Testis (tissue), 3 donors: ENCODE results near the gene CREB3L1. TPM values are rescaled to one million over a fixed set of nuclear protein-coding genes. Genes with fewer than 3 reads are reported as not detected.

Experiments
- DNase-seq: peaks from one replicate; pipeline ENCODE4 v3.0.0-alpha.2; 2019
- H3K27ac ChIP-seq, 2 donors: fragments of 200-600 bp; sonication (generic); one replicate each; pipeline ENCODE4 v1.5.1; 2019
- H3K27me3 ChIP-seq: fragments of 200-600 bp; sonication (generic); one replicate; pipeline ENCODE4 v1.5.1; 2019
- H3K36me3 ChIP-seq: fragments of 200-600 bp; sonication (generic); one replicate; pipeline ENCODE4 v1.5.1; 2017; ENCODE audit warnings: low read depth; ENCODE audit errors: missing control alignments
- H3K4me1 ChIP-seq: fragments of 200-600 bp; sonication (generic); one replicate; pipeline ENCODE4 v1.5.1; 2019
- H3K4me3 ChIP-seq, 2 donors: fragments of 200-600 bp; sonication (generic); one replicate each; pipeline ENCODE4 v1.5.1; 2017 to 2019
- H3K9me3 ChIP-seq: fragments of 200-600 bp; sonication (generic); one replicate; pipeline ENCODE4 v1.5.1; 2017
- POLR2A ChIP-seq: fragments of 450-650 bp; IDR thresholded peaks from one replicate; pipeline ENCODE4 v1.6.1; 2017; ENCODE audit warnings: antibody characterized with exemption, mild to moderate bottlenecking, moderate library complexity
- WGBS, 2 donors: methylation state at CpG; one replicate each; pipeline ENCODE4 v1.1.5; 2018; 5-methylcytosine and 5-hydroxymethylcytosine counted together
- intact Hi-C: fragments of 100-400 bp; cut with DNase I; formaldehyde crosslinking; loops from one replicate; pipeline ENCODE4 v1.15.1; 2023; ENCODE audit warnings: low total_unique reads
- polyA plus RNA-seq: library from polyadenylated mRNA; stranded (reverse); fragments of 350-450 nt; fragmentation: Illumina TruSeq; extraction: RNeasy Lipid Tissue Mini Kit (QIAGEN cat#74804); gene quantifications from one replicate; pipeline ENCODE4 v1.2.3, GENCODE V29; 2014; ENCODE audit warnings: low read depth, low replicate concordance; ENCODE audit not compliant: insufficient read depth
- total RNA-seq, 2 donors: library from RNA; depleted of rRNA; stranded (reverse); fragments of >200 nt; gene quantifications; one replicate each; pipeline ENCODE4 v1.2.3, GENCODE V29; 2016
- TF ChIP-seq, protein P1 (sequence below), 3 experiments: fragments of 450-650 bp in 2 of 3; fragments of 200-600 bp in 1 of 3; sonication (generic) in 1 of 3; IDR thresholded peaks; one replicate each; pipeline ENCODE4 v1.5.1; 2016 to 2019; ENCODE audit warnings: antibody characterized with exemption in 3 of 3, mild to moderate bottlenecking in 2 of 3, moderate library complexity in 1 of 3

Gene CREB3L1
- total and polyA plus RNA-seq, 3 donors from 2014 or later, result 5.2 to 19.2 (median 8.1) TPM

DNA sequence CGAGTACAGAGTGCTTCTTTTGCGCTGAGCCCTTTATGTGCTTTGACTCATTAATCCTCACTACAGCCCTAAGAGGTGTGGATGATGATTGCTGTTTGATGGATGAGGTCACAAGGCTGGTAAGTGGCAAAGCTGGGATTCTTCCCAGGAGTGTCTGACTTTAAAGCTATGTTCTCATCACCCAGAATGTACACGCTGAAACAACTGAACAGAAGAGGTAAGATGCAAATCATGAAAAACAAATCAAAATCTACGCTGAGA lies 37.7 kb upstream of the CREB3L1 start:
- TF ChIP-seq, protein P1, sequence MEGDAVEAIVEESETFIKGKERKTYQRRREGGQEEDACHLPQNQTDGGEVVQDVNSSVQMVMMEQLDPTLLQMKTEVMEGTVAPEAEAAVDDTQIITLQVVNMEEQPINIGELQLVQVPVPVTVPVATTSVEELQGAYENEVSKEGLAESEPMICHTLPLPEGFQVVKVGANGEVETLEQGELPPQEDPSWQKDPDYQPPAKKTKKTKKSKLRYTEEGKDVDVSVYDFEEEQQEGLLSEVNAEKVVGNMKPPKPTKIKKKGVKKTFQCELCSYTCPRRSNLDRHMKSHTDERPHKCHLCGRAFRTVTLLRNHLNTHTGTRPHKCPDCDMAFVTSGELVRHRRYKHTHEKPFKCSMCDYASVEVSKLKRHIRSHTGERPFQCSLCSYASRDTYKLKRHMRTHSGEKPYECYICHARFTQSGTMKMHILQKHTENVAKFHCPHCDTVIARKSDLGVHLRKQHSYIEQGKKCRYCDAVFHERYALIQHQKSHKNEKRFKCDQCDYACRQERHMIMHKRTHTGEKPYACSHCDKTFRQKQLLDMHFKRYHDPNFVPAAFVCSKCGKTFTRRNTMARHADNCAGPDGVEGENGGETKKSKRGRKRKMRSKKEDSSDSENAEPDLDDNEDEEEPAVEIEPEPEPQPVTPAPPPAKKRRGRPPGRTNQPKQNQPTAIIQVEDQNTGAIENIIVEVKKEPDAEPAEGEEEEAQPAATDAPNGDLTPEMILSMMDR (IDR thresholded peaks at IDR 0.05), result no peak
- TF ChIP-seq POLR2A, result no peak
- Histone ChIP-seq H3K4me3 (no peak overlapping the region), H3K4me1 (peaks cover 11% of the 10 kb centered on the region), H3K36me3 (no peaks in the 10 kb centered on the region), H3K9me3 (no peaks in the 10 kb centered on the region), H3K27me3 (no peaks in the 10 kb centered on the region), H3K27ac (no peak overlapping the region)
- intact Hi-C loops, result loop anchor here (5.0 kb wide), 2 partner anchors 38 to 58 kb away; partner anchors contain the start of gene CREB3L1
- no peak for DNase-seq
- WGBS, 2 donors, result 57 to 63% methylated on average over 4 of the region's 4 CpGs

DNA sequence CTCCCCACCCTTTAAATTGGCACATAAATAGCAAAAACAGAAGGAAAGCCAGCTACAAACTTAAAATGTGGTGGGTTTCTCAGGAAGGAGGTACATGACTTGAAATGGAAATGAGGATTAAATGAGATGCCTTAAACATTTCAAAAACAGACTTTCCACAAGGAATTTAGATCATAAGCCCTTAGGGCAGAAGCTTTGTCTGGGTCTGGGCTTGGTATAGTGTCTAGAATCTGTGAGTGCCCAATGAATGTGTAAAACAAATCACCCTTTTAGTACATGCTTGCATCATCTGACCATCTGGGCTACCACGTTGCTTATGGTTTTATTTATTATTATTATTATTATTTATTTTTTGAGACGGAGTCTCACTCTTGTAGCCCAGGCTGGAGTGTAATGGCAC lies 37.1 kb upstream of the CREB3L1 start:
- Histone ChIP-seq H3K36me3 (no peaks in the 10 kb centered on the region), H3K4me1 (peaks cover 11% of the 10 kb centered on the region), H3K4me3 (no peak overlapping the region), H3K9me3 (no peaks in the 10 kb centered on the region), H3K27me3 (no peaks in the 10 kb centered on the region), H3K27ac (no peak overlapping the region)
- DNase-seq, result no peak
- 88 to 89% methylated on average over 2 of the region's 2 CpGs for WGBS, 2 donors
- TF ChIP-seq POLR2A, result no peak
- TF ChIP-seq, protein P1 (IDR thresholded peaks at IDR 0.05), result no peak
- intact Hi-C loops, result loop anchor here (5.0 kb wide), 2 partner anchors 37 to 57 kb away; partner anchors contain the start of gene CREB3L1

DNA sequence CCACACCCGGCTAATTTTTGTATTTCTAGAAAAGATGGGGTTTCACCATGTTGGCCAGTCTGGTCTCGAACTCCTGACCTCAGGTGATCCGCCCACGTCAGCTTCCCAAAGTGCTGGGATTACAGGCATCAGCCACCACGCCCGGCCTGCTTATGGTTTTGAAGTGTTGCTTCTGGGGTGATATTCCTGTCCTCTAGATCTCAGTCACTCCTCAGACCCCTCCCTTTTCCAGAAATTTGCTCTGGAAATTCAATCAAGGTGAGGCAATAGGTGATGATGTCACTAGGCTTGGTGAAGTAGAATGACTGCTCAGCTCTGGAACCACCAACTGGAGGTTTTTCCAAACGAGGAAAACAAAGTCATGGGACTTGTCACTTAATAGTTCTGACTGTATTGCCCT lies 36.6 kb upstream of the CREB3L1 start:
- Histone ChIP-seq H3K4me1 (peaks cover 11% of the 10 kb centered on the region), H3K9me3 (no peaks in the 10 kb centered on the region), H3K36me3 (no peaks in the 10 kb centered on the region), H3K27me3 (no peaks in the 10 kb centered on the region), H3K27ac (no peak overlapping the region), H3K4me3 (no peak overlapping the region)
- DNase-seq, result no peak
- WGBS, 2 donors, result 91 to 97% methylated on average over 7 of the region's 7 CpGs
- TF ChIP-seq, protein P1 (IDR thresholded peaks at IDR 0.05), result no peak
- no peak for TF ChIP-seq POLR2A
- intact Hi-C loops, result loop anchor here (5.0 kb wide), 2 partner anchors 36 to 56 kb away; partner anchors contain the start of gene CREB3L1

DNA sequence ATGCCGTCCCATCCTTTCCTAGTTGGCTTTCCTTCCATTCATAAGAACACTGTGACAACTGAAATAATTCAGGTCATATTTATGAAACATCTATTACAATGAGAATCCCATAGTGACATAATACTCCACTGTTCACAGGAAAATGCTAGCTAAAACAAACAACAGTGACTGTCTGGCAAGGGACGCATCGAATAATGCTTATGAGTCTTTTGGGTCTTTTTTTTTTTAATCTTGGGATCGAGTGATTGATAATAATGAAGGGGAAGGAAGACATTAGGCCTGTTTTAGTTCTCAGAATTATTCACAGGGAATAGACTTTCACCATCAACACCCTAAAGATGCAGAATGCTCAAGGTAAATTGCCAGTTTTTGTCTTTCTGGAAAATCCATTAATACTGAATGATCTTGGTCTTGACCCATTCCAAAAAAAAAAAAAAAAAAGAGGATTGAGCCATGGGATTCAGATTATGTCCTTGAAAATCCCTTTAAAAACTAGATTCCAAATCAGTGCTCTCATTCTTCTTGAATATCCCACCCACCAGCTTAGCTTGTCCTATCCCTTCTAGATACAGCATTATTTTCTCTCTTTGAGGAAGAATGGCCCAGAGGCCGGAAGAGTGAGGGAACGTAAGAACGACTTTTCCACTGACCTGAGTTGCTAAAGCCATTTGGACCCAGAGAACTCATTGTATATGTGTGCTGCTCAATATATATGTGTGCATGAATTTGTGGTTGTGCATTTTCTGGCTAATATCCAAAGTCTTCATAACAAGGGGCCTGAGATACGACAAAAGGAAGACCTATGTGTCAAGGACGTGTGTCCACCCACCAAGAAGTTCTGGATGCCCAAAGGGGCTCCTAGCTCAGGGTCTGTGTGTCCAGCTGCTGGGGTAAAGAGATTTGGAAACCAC lies 35.2 kb upstream of the CREB3L1 start:
- no peaks in the 10 kb centered on the region for H3K9me3 ChIP-seq
- no peak for DNase-seq
- peaks cover 11% of the 10 kb centered on the region for H3K4me1 ChIP-seq
- no peak for TF ChIP-seq POLR2A
- TF ChIP-seq, protein P1 (IDR thresholded peaks at IDR 0.05), result no peak
- H3K27me3 ChIP-seq, result no peaks in the 10 kb centered on the region
- H3K27ac ChIP-seq, result peak overlapping the region in 1 of 2 donors; percentile 85
- H3K4me3 ChIP-seq, result peak overlapping the region in 1 of 2 donors; percentile 48
- intact Hi-C loops, result loop anchor here (5.0 kb wide), 2 partner anchors 35 to 55 kb away; partner anchors contain the start of gene CREB3L1
- WGBS, 2 donors, result 45 to 55% methylated on average over 9 of the region's 9 CpGs
- H3K36me3 ChIP-seq, result no peaks in the 10 kb centered on the region
